Spleen (tissue), 7 donors: ENCODE results near the gene SIGLEC15.

Source experiments
- POLR2A ChIP-seq, 3 donors: fragments of 450-650 bp; IDR thresholded peaks; one replicate each; pipeline ENCODE4 v1.5.1; 2017; ENCODE audit warnings: antibody characterized with exemption in 3 of 3, mild to moderate bottlenecking in 1 of 3
- TF ChIP-seq, protein P1 (sequence below), 11 experiments: fragments of 200-600 bp in 7 of 11; fragments of 450-650 bp in 4 of 11; sonication (generic) in 4 of 11; IDR thresholded peaks in 8 of 11; conservative IDR thresholded peaks in 3 of 11; 1 replicate in 7 of 11; 2 replicates in 4 of 11; pipeline versions ENCODE4 v1.4.0 to v1.8.0; 2016 to 2021; ENCODE audit warnings: antibody characterized with exemption in 11 of 11, inconsistent platforms in 4 of 11, mild to moderate bottlenecking in 1 of 11
- donor health status: DM: no; HTN: no; CAD: no; lungs with moderate emphysema.
- donor health status: DM: no; HTN: no; CAD: no.
- donor health status: DM: no; HTN: no; CAD: no.

- TF ChIP-seq, protein P1, sequence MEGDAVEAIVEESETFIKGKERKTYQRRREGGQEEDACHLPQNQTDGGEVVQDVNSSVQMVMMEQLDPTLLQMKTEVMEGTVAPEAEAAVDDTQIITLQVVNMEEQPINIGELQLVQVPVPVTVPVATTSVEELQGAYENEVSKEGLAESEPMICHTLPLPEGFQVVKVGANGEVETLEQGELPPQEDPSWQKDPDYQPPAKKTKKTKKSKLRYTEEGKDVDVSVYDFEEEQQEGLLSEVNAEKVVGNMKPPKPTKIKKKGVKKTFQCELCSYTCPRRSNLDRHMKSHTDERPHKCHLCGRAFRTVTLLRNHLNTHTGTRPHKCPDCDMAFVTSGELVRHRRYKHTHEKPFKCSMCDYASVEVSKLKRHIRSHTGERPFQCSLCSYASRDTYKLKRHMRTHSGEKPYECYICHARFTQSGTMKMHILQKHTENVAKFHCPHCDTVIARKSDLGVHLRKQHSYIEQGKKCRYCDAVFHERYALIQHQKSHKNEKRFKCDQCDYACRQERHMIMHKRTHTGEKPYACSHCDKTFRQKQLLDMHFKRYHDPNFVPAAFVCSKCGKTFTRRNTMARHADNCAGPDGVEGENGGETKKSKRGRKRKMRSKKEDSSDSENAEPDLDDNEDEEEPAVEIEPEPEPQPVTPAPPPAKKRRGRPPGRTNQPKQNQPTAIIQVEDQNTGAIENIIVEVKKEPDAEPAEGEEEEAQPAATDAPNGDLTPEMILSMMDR (IDR thresholded peaks at IDR 0.05 in 8 of 11, conservative IDR thresholded peaks at IDR 0.05 in 3 of 11) = no peak
- TF ChIP-seq POLR2A (IDR thresholded peaks at IDR 0.05) = no peak
These were observed 40.0 kb downstream of the SIGLEC15 start for GRCh38 chr18:45865466-45865865.
